ENCODE measurements around the gene TMEM161A.
A peak's percentile ranks its signal among the peaks of the same experiment; 100 is the strongest.

The TMEM161A gene

GRCh38 chr19:19147344-19147743 is 9.1 kb upstream of the TMEM161A start:
- TF ChIP-seq EZH2phosphoT487 (IDR thresholded peaks at IDR 0.05; ENCODE audit: low read depth), result no peak
- no peak for TF ChIP-seq CTCF (IDR thresholded peaks at IDR 0.05; ENCODE audit: low read depth, low read length)
- Histone ChIP-seq H3K27me3 (ENCODE audit: low read depth, low read length) (no peaks in the 10 kb centered on the region), H3K79me2 (ENCODE audit: low read length) (no peaks in the 10 kb centered on the region), H4K20me1 (ENCODE audit: insufficient read depth, low read length) (no peaks in the 10 kb centered on the region), H3K9ac (ENCODE audit: low read length) (no peak overlapping the region), H3K27ac (ENCODE audit: low read length) (no peak overlapping the region), H3K4me1 (ENCODE audit: low read length) (peaks cover 42% of the 10 kb centered on the region), H3K4me3 (ENCODE audit: low read length) (no peak overlapping the region), H2AFZ (ENCODE audit: low read depth, low read length) (no peak overlapping the region), H3K4me2 (ENCODE audit: low read length) (no peak overlapping the region), H3K36me3 (replicated peaks; ENCODE audit: low read depth, low read length) (peaks cover 3% of the 10 kb centered on the region), H3K9me3 (ENCODE audit: insufficient read depth, low read length) (no peaks in the 10 kb centered on the region)

GRCh38 chr19:19146865-19147264 is 8.6 kb upstream of the TMEM161A start:
- Histone ChIP-seq H3K27me3 (ENCODE audit: low read depth, low read length) (no peaks in the 10 kb centered on the region), H2AFZ (ENCODE audit: low read depth, low read length) (no peak overlapping the region), H3K9me3 (ENCODE audit: insufficient read depth, low read length) (no peaks in the 10 kb centered on the region), H3K36me3 (replicated peaks; ENCODE audit: low read depth, low read length) (peaks cover 3% of the 10 kb centered on the region), H3K79me2 (ENCODE audit: low read length) (no peaks in the 10 kb centered on the region), H3K4me1 (ENCODE audit: low read length) (peaks cover 37% of the 10 kb centered on the region), H3K9ac (ENCODE audit: low read length) (no peak overlapping the region), H4K20me1 (ENCODE audit: insufficient read depth, low read length) (no peaks in the 10 kb centered on the region), H3K27ac (ENCODE audit: low read length) (no peak overlapping the region), H3K4me3 (ENCODE audit: low read length) (no peak overlapping the region), H3K4me2 (ENCODE audit: low read length) (no peak overlapping the region)
- TF ChIP-seq EZH2phosphoT487 (IDR thresholded peaks at IDR 0.05; ENCODE audit: low read depth) (no peak), CTCF (IDR thresholded peaks at IDR 0.05; ENCODE audit: low read depth, low read length) (no peak)

DNA sequence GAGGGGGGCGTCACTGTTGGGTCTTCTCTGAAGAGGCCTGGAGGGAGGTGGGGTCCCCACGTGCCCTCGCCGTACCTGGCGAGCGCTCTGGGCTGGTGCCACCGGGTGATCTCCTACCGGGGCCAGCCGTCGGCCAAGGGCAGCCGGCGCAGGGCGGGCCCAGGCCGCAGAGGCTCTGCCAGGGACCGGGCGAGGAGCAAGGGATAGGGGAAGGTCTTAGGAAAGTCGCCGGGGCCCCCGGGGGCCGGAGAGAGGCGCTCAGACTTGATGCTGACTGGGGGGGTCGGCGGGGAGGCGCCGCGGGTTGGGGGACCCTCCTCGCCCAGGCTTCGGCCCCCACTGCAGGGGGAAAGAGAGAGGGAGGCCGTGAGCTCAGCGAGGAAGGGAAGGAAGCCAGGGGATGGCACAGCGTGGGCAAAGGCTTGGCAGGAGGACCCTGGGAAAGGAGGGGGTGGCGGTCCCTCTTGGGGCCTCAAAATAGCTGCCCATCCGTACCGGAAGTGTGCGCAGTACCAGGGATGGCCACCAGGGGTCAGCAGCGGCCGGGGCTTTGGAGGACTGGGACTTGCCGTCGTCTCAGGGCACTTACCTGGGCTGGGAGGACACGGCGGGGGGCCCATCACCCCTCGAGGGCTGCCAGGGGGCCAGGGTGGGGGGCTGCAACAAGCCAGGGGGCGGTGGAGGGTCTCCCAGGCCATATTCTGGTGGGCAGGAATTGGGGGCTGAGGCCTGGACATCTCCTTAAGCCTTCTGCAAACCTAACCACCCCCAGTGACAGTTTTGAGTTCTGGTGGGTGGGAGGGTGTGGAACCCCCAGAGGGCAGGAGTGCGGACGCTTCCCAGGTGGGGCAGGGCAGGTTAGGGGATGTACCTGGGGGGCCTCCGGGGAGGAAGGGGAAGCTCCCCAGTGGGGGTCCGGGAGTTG is 7.7 kb upstream of the TMEM161A start:
- TF ChIP-seq CTCF (IDR thresholded peaks at IDR 0.05; ENCODE audit: low read depth, low read length) (peak; percentile 91), EZH2phosphoT487 (IDR thresholded peaks at IDR 0.05; ENCODE audit: low read depth) (no peak)
- Histone ChIP-seq H3K4me1 (ENCODE audit: low read length) (peaks cover 28% of the 10 kb centered on the region), H3K4me2 (ENCODE audit: low read length) (peak overlapping the region; percentile 31), H3K9ac (ENCODE audit: low read length) (no peak overlapping the region; the same call in 1 of the 2 replicates), H3K9me3 (ENCODE audit: insufficient read depth, low read length) (no peaks in the 10 kb centered on the region), H3K27ac (ENCODE audit: low read length) (no peak overlapping the region), H3K79me2 (ENCODE audit: low read length) (no peaks in the 10 kb centered on the region), H3K36me3 (replicated peaks; ENCODE audit: low read depth, low read length) (peaks cover 3% of the 10 kb centered on the region), H3K4me3 (ENCODE audit: low read length) (no peak overlapping the region), H2AFZ (ENCODE audit: low read depth, low read length) (peak overlapping the region; percentile 20; the same call in 1 of the 2 replicates), H3K27me3 (ENCODE audit: low read depth, low read length) (no peaks in the 10 kb centered on the region), H4K20me1 (ENCODE audit: insufficient read depth, low read length) (no peaks in the 10 kb centered on the region)

GRCh38 chr19:19145281-19145680 is 7.0 kb upstream of the TMEM161A start:
- Histone ChIP-seq H3K9ac (ENCODE audit: low read length) (no peak overlapping the region), H3K4me3 (ENCODE audit: low read length) (no peak overlapping the region), H4K20me1 (ENCODE audit: insufficient read depth, low read length) (no peaks in the 10 kb centered on the region), H3K4me1 (ENCODE audit: low read length) (peaks cover 22% of the 10 kb centered on the region), H3K36me3 (replicated peaks; ENCODE audit: low read depth, low read length) (peaks cover 3% of the 10 kb centered on the region), H3K27me3 (ENCODE audit: low read depth, low read length) (no peaks in the 10 kb centered on the region), H3K27ac (ENCODE audit: low read length) (no peak overlapping the region), H2AFZ (ENCODE audit: low read depth, low read length) (no peak overlapping the region), H3K4me2 (ENCODE audit: low read length) (no peak overlapping the region), H3K79me2 (ENCODE audit: low read length) (no peaks in the 10 kb centered on the region), H3K9me3 (ENCODE audit: insufficient read depth, low read length) (no peaks in the 10 kb centered on the region)
- TF ChIP-seq CTCF (IDR thresholded peaks at IDR 0.05; ENCODE audit: low read depth, low read length) (no peak), EZH2phosphoT487 (IDR thresholded peaks at IDR 0.05; ENCODE audit: low read depth) (no peak)

Data from OCI-LY3 (cell line).